GM18511 (cell line): ENCODE results near the gene FLYWCH1.
"Not testable (repeated sequence)": the region's sequence is repeated elsewhere in the genome, so short reads cannot be mapped to it uniquely, and the experiment has no call there.

ENCODE experiments used
- ATAC-seq: cut with Tn5 transposase; IDR thresholded peaks from one replicate; pipeline ENCODE4 v1.9.1; 2021; ENCODE audit warnings: mild to moderate bottlenecking, moderate library complexity; ENCODE audit not compliant: unreplicated experiment

The FLYWCH1 gene

GRCh38 chr16:2898831-2899563 lies 12.7 kb upstream of the FLYWCH1 start:
- no peak for ATAC-seq

DNA sequence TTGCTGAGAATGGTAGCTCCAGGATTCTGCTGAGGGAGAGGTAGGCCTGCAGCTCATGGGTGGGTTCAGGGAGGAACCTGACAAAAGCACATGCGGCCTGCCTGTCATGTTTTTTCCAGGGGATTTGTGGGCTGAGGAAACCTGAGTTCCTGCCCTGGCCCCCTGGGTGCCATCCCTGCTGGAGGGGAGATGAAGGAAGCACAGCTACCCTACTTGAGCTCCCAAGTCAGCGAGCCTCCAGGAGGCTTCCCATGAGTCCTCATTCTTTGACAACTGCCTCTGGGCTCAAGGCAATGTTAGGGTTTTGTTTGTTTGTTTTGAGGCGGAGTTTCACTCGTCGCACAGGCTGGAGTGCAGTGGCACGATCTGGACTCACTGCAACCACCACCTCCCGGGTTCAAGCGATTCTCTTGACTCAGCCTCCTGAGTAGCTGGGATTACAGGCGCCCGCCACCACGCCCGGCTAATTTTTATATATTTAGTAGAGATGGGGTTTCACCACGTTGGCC lies 12.1 kb upstream of the FLYWCH1 start:
- no peak for ATAC-seq

DNA sequence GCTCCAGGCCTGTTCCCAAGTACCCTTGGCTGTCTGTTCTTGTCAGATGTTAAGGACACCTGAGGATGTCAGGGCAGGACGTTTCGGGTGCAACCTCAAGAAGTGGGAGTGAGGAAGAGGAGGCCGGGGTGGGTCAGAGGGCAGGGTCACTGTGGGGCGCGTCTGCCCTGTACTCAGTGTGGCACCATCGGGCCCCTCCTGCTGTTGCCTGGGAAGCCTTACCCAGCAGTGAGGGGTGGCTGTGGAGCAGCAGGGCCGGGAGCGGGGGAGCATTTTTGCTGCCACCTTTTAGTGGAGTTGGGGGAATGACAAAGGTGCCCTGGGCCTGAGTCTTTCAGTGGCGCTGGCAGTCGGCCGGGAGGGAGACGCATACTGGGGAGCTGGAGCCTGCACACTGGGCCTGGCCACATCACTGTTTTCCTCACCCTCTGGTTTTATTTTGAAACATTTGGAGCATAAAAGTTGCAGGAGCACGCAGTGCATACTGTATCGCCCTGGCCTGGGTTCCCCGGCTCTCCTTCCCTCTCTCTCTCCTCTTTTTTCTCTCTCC lies 11.1 kb upstream of the FLYWCH1 start:
- no peak for ATAC-seq

- no peak for ATAC-seq
Observed at GRCh38 chr16:2902337-2903130, 9.2 kb upstream of the FLYWCH1 start.

DNA sequence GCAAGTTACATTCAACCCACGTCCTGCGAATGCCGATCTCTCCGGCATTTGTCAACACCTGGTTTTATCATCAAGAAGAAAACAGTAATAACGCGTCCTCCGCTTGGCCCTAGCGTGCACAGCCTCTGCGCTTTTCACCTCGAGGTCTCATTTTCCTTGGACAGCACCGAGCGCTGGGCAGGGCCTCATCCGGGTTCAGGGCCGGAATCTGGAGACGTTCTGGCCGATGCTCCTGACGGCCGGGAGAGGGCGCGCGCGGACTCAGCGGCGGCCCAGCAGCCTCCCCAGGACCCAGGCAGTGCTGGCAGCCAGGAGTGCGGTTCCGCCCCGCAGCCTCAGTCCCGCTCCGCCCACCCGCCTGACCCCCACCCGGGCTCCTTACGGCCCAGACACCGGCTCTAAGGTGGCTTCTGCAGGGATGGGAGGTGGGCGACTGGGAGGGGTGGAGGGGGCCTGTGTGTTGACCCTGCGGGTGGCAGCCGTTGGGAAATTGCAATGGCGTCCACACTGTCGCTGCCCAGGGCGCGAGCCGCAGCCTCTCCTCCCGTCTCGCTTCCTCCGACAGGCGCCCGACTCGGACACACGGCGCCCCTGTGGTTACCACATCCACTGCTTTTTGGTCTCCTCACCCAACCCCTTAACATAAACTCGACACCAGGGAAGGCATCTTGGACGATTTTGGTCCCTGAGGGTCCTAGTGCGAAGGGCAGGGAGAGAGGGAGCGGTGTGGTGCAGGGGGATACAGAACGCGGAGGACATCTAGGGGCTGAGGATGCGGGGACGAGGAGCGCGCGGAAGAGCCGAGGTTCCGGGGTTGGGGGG lies 7.4 kb upstream of the FLYWCH1 start:
- ATAC-seq: peak; percentile 54

GRCh38 chr16:2904922-2905240 lies 6.8 kb upstream of the FLYWCH1 start:
- peak; percentile 34 for ATAC-seq

GRCh38 chr16:2905241-2905987 lies 6.3 kb upstream of the FLYWCH1 start:
- peak; percentile 74 for ATAC-seq

GRCh38 chr16:2905988-2906387 lies 5.7 kb upstream of the FLYWCH1 start:
- ATAC-seq: no peak

DNA sequence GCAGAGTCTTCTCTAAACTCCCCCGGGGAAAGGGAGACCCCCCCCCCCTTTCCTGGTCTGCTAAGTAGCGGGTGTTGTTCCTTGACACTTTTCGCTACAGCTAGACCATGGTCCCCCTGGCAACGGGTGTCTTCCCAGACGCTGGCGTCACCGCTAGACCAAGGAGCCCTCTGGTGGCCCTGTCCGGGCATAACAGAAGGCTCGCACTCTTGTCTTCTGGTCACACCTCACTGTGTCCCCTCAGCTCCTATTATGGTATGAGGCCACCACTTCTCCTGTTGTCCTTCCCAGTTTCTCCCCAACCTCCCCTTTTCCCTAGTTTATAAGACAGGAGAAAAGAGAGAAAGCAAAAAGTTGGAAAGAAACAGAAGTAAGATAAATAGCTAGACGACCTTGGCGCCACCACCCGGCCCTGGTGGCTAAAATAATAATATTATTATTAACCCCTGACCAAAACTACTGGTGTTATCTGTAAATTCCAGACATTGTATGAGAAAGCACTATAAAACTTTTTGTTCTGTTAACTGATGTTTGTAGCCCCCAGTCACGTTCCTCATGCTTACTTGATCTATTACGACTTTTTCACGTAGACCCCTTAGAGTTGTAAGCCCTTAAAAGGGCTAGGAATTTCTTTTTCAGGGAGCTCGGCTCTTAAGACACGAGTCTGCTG lies 4.5 kb upstream of the FLYWCH1 start:
- not testable (repeated sequence) for ATAC-seq

DNA sequence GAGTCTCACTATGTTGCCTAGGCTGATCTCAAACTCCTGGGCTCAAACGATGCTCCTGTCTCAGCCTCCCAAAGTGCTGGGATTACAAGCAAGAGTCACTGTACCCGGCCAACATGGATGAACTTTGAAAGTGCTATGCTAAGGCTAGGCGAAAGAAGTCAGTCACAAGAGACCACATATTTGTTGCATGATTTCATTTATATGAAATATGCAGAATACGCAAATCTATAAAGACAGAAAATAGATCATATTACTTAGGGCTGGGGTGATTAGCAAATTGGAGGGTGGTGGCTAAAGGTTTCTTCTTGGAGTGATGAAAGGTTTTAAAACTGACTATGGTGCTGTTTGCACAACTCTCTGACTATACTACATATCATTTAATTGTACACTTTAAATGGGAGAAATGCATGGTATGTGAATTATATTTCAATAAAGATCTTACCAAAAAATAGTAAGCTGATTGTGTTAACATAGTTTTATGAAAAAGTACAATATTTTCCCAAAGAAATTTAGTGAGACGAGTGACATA lies 1.2 kb upstream of the FLYWCH1 start:
- no peak for ATAC-seq

DNA sequence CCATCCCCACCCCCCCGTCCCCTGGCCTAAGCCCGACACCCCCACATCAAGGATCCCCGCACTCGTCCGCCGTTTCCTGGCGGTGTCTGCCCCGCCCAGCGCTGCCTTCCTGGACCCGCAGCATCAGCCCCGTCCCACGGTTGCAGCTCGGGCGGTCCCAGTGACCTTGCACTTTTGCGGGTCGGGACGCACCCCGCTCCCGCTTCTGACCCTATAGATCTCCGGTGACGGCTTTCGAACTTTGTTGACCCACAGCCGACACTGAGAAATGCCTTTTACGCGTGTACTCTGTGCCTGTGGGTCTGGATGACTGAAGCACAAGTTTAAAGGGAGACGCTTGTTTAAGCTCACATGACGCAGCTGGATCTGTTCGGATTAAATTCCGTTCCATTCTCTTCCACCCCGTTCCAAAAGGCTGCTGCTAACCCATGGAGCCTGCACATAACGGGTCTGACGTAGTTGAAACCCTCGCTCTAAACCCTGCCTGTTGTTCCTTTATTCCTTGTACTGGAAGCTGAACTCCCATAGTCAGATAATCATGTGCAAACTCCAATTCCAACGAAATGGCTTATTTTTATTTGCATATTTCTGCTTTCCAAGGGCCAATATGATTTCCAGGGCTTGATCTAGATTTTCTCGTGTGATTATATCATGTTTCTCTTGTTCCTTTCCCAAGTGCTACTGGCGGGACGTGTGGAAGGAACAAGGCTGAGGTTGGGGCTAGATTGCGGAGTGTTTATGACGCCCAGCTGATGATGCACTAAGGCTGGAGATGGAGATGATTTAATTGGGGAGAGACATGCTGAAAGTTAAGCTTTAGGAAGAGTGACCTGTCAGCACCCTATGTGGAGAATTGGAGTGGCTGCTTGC lies 834 bp downstream of the FLYWCH1 start:
- peak; percentile 21 for ATAC-seq

DNA sequence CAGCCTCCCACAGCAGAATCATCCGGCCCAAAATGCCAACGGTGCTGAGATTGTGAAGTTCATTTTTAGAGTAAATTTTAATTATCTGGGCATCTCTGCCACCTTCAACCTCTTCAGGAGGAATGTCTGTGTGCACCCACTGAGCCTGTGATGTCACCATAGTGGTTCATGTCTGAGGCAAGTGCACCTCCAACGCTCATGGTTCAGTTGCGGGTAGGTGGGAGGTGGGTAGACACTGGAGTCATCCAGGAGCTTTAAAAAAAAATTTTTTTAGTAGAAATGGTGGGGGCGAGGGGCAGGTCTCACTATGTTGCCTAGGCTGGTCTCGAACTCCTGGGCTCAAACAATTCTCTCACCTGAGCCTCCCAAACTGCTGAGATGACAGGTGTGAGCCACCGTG lies 1.9 kb downstream of the FLYWCH1 start:
- ATAC-seq: no peak

DNA sequence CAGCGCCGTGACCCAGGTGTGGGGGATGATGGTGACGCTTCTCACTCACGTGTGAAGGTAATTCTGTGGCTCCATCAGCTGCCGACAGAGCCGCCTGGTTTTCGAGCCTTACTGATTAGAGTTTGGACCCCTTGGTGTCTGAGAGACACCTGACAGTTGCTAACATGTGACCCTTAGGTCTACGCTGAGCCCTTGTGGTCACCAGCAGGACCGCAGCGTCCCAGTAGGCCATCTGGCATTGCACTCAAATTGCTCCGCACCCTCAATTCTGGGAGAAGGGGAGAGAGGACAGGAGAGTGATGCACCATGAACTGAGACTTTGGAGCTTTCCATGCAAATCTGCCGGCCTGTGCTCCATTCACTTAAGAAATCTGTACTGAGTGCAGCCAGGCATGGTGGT lies 2.5 kb downstream of the FLYWCH1 start:
- no peak for ATAC-seq

GRCh38 chr16:2915196-2915929 lies 3.6 kb downstream of the FLYWCH1 start:
- no peak for ATAC-seq

GRCh38 chr16:2919511-2920255 lies 8.0 kb downstream of the FLYWCH1 start:
- ATAC-seq: no peak

- no peak for ATAC-seq
Observed at GRCh38 chr16:2923481-2923880, 11.8 kb downstream of the FLYWCH1 start.
